Measurements from ENCODE around the gene LEMD2.

- TF ChIP-seq CTCF (conservative IDR thresholded peaks at IDR 0.05 in 1 of 2, IDR thresholded peaks at IDR 0.05 in 1 of 2; ENCODE audit: low read depth in 1 of 2, low read length in 2 of 2) (no peak), EZH2 (IDR thresholded peaks at IDR 0.05; ENCODE audit: low read length, missing control alignments) (no peak)
Observed at GRCh38 chr6:33738879-33739278, 50.1 kb downstream of the LEMD2 start.
